MM.1S (cell line): ENCODE measurements around the gene SWT1.
"Not testable (repeated sequence)": the region's sequence is repeated elsewhere in the genome, so short reads cannot be mapped to it uniquely, and the experiment has no call there.

ENCODE experiments used
- EZH2 ChIP-seq: fragments of 300-600 bp; sonication (generic); optimal IDR thresholded peaks from 2 replicates; pipeline ENCODE3; 2017; ENCODE audit warnings: low read depth, mild to moderate bottlenecking, antibody characterized with exemption, low read length, mixed read lengths
- TF ChIP-seq, protein P1 (sequence below): fragments of 300-600 bp; sonication (generic); IDR thresholded peaks from 2 replicates; pipeline ENCODE4 v1.5.1; 2016; ENCODE audit warnings: antibody characterized with exemption, low read length, mixed read lengths

DNA sequence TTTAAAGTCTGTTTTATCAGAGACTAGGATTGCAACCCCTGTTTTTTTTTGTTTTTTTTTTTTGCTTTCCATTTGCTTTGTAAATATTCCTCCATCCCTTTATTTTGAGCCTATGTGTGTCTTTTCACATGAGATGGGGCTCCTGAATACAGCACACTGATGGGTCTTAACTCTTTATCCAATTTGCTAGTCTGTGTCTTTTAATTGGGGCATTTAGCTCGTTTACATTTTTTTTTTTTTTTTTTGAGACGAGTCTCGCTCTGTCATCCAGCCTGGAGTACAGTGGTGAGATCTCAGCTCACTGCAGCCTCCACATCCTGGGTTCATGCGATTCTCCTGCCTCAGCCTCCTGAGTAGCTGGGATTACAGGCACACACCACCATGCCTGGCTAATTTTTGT is 41.7 kb downstream of the SWT1 start:
- TF ChIP-seq, protein P1, sequence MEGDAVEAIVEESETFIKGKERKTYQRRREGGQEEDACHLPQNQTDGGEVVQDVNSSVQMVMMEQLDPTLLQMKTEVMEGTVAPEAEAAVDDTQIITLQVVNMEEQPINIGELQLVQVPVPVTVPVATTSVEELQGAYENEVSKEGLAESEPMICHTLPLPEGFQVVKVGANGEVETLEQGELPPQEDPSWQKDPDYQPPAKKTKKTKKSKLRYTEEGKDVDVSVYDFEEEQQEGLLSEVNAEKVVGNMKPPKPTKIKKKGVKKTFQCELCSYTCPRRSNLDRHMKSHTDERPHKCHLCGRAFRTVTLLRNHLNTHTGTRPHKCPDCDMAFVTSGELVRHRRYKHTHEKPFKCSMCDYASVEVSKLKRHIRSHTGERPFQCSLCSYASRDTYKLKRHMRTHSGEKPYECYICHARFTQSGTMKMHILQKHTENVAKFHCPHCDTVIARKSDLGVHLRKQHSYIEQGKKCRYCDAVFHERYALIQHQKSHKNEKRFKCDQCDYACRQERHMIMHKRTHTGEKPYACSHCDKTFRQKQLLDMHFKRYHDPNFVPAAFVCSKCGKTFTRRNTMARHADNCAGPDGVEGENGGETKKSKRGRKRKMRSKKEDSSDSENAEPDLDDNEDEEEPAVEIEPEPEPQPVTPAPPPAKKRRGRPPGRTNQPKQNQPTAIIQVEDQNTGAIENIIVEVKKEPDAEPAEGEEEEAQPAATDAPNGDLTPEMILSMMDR, result not testable (repeated sequence)
- TF ChIP-seq EZH2, result not testable (repeated sequence)
